IMR-90 (cell line): ENCODE measurements around the gene SRCAP. TPM values are rescaled to one million over a fixed set of nuclear protein-coding genes. Genes with fewer than 3 reads are reported as not detected.

Experiments
- ATAC-seq: fragments of 200-7000 bp; cut with Tn5 transposase; 2 replicates; pipeline ENCODE4 v1.9.1; 2020; ENCODE audit warnings: low read depth, mild to moderate bottlenecking, moderate library complexity
- BruUV-seq: library from RNA; stranded (reverse); fragments of 400-500 nt; replicated peaks from 2 replicates; lab custom pipeline; 2021; lab: Mats Ljungman, UMichigan
- CTCF ChIA-PET: fragments of 300-600 bp; formaldehyde crosslinking; extraction: SDS; loops from one replicate; lab custom pipeline; 2021; ENCODE audit warnings: antibody characterized with exemption; lab: Yijun Ruan, JAX
- POLR2A ChIA-PET: fragments of 300-600 bp; sonication (Branson Sonifier 250); formaldehyde crosslinking; loops from one replicate; lab custom pipeline; 2022; ENCODE audit warnings: antibody characterized with exemption; ENCODE audit not compliant: unreplicated experiment; lab: Charles Lee
- DNase-seq: peaks from one replicate; pipeline ENCODE4 v3.0.0; 2013
- H2AFZ ChIP-seq: replicated peaks from 2 replicates; pipeline ENCODE3; 2013; ENCODE audit warnings: low read length, mild to moderate bottlenecking; ENCODE audit not compliant: poor library complexity
- H2AK5ac ChIP-seq: 2 replicates; pipeline ENCODE4 v1.6.1; 2013; ENCODE audit warnings: low read depth, low read length, inconsistent platforms
- H2AK9ac ChIP-seq: replicated peaks from 2 replicates; pipeline ENCODE3; 2013; ENCODE audit warnings: mild to moderate bottlenecking, low read depth, low read length, moderate library complexity; ENCODE audit not compliant: poor library complexity
- H2BK120ac ChIP-seq: 2 replicates; pipeline ENCODE4 v1.6.1; 2013; ENCODE audit warnings: low read depth, low read length, inconsistent platforms
- H2BK15ac ChIP-seq: 3 replicates; pipeline ENCODE4 v1.6.1; 2013; ENCODE audit warnings: low read depth, low read length, inconsistent platforms
- H2BK20ac ChIP-seq: 2 replicates; pipeline ENCODE4 v1.6.1; 2013; ENCODE audit warnings: low read depth, mild to moderate bottlenecking, inconsistent platforms, low read length, moderate library complexity
- H2BK5ac ChIP-seq: 2 replicates; pipeline ENCODE4 v1.6.1; 2013; ENCODE audit warnings: mild to moderate bottlenecking, low read depth, low read length, inconsistent platforms; ENCODE audit not compliant: poor library complexity, severe bottlenecking
- H3K14ac ChIP-seq: replicated peaks from 2 replicates; pipeline ENCODE4 v1.6.1; 2013; ENCODE audit warnings: low read depth, low read length, inconsistent platforms
- H3K18ac ChIP-seq: 2 replicates; pipeline ENCODE4 v1.6.1; 2013; ENCODE audit warnings: low read depth, low read length, control low read depth
- H3K23ac ChIP-seq: 2 replicates; pipeline ENCODE4 v1.6.1; 2013; ENCODE audit warnings: low read depth, low read length, inconsistent platforms
- H3K27ac ChIP-seq: 2 replicates; pipeline ENCODE4 v1.5.1; 2013; ENCODE audit warnings: mild to moderate bottlenecking, control low read depth, low read length; ENCODE audit not compliant: insufficient read depth
- H3K27me3 ChIP-seq: 2 replicates; pipeline ENCODE4 v1.6.1; 2013; ENCODE audit warnings: low read length; ENCODE audit not compliant: control insufficient read depth, insufficient read depth
- H3K36me3 ChIP-seq: 2 replicates; pipeline ENCODE4 v1.6.1; 2013; ENCODE audit warnings: low read length, mixed read lengths; ENCODE audit not compliant: control insufficient read depth, insufficient read depth
- H3K4ac ChIP-seq: 2 replicates; pipeline ENCODE4 v1.6.1; 2013; ENCODE audit warnings: low read depth, low read length, inconsistent platforms
- H3K4me1 ChIP-seq: 2 replicates; pipeline ENCODE4 v1.6.1; 2013; ENCODE audit warnings: low read length, mixed read lengths; ENCODE audit not compliant: control insufficient read depth, insufficient read depth
- H3K4me2 ChIP-seq: 2 replicates; pipeline ENCODE4 v1.6.1; 2013; ENCODE audit warnings: low read depth, mild to moderate bottlenecking, control low read depth, low read length, moderate library complexity
- H3K4me3 ChIP-seq: 2 replicates; pipeline ENCODE4 v1.5.1; 2013; ENCODE audit warnings: low read depth, mild to moderate bottlenecking, control low read depth, low read length, moderate library complexity; ENCODE audit not compliant: insufficient read depth
- H3K56ac ChIP-seq: 2 replicates; pipeline ENCODE4 v1.6.1; 2013; ENCODE audit warnings: low read length, inconsistent platforms; ENCODE audit not compliant: insufficient read depth; ENCODE audit errors: extremely low read depth
- H3K79me1 ChIP-seq, 2 experiments: 2 replicates each; pipeline ENCODE4 v1.6.1; 2013; ENCODE audit warnings: low read length in 2 of 2, inconsistent platforms in 1 of 2, low read depth in 1 of 2
- H3K9ac ChIP-seq: 2 replicates; pipeline ENCODE4 v1.6.1; 2013; ENCODE audit warnings: low read depth, low read length, control low read depth
- H3K9me1 ChIP-seq: 2 replicates; pipeline ENCODE4 v1.6.1; 2013; ENCODE audit warnings: low read length, inconsistent platforms; ENCODE audit not compliant: insufficient read depth
- H3K9me3 ChIP-seq: 2 replicates; pipeline ENCODE4 v1.6.1; 2013; ENCODE audit warnings: low read length; ENCODE audit not compliant: control insufficient read depth, insufficient read depth
- H4K20me1 ChIP-seq: 2 replicates; pipeline ENCODE4 v1.6.1; 2013; ENCODE audit warnings: low read length, inconsistent platforms; ENCODE audit not compliant: insufficient read depth
- H4K5ac ChIP-seq: 2 replicates; pipeline ENCODE4 v1.6.1; 2013; ENCODE audit warnings: mild to moderate bottlenecking, low read depth, low read length, control low read depth
- H4K8ac ChIP-seq, 2 experiments: 2 replicates each; pipeline ENCODE4 v1.6.1; 2013; ENCODE audit warnings: low read depth in 2 of 2, low read length in 2 of 2, control low read depth in 1 of 2, inconsistent platforms in 1 of 2
- H4K91ac ChIP-seq: 2 replicates; pipeline ENCODE4 v1.6.1; 2013; ENCODE audit warnings: low read depth, low read length, inconsistent platforms; ENCODE audit not compliant: insufficient read depth
- CHD1 ChIP-seq: IDR thresholded peaks from 2 replicates; pipeline ENCODE4 v1.6.1; 2012; ENCODE audit warnings: low read depth, low read length, improper control_type of control experiment
- ELK1 ChIP-seq: fragments of 150-350 bp; IDR thresholded peaks from 2 replicates; pipeline ENCODE4 v1.6.1; 2016; ENCODE audit warnings: low read depth, mild to moderate bottlenecking, low read length, moderate library complexity, borderline replicate concordance
- FOS ChIP-seq: fragments of 150-350 bp; IDR thresholded peaks from 2 replicates; pipeline ENCODE4 v1.6.1; 2016; ENCODE audit warnings: low read depth, low read length
- MXI1 ChIP-seq: IDR thresholded peaks from 2 replicates; pipeline ENCODE4 v1.6.1; 2012; ENCODE audit warnings: low read depth, mild to moderate bottlenecking, low read length, moderate library complexity, borderline replicate concordance
- NFE2L2 ChIP-seq: fragments of 150-350 bp; IDR thresholded peaks from 2 replicates; pipeline ENCODE4 v1.6.1; 2016; ENCODE audit warnings: low read depth, mild to moderate bottlenecking, low read length
- POLR2A ChIP-seq: IDR thresholded peaks from 2 replicates; pipeline ENCODE4 v1.6.1; 2012; ENCODE audit warnings: mild to moderate bottlenecking, low read depth, low read length
- RAD21 ChIP-seq: IDR thresholded peaks from 2 replicates; pipeline ENCODE4 v1.6.1; 2012; ENCODE audit warnings: low read length, improper control_type of control experiment
- RFX5 ChIP-seq: IDR thresholded peaks from 2 replicates; pipeline ENCODE4 v1.8.0; 2012; ENCODE audit warnings: low read depth, mild to moderate bottlenecking, low read length, moderate library complexity
- WGBS, 2 experiments: methylation state at CpG; one replicate each; pipeline versions ENCODE4 v1.1.5 to v1.1.7; 2013; ENCODE audit warnings: missing lambda C conversion rate in 2 of 2; ENCODE audit not compliant: insufficient read length in 1 of 2; ENCODE audit errors: extremely low coverage in 2 of 2; 5-methylcytosine and 5-hydroxymethylcytosine counted together
- dilution Hi-C: fragments of 300-500 bp; cut with HindIII; formaldehyde crosslinking; loops from one replicate; pipeline ENCODE4 v1.14.3; 2018; ENCODE audit warnings: low sequenced_read_pairs; ENCODE audit not compliant: unreplicated experiment
- in situ Hi-C: fragments of 300-500 bp; cut with MboI; formaldehyde crosslinking; loops from 3 replicates; pipeline ENCODE4 v1.14.3; 2019; ENCODE audit warnings: low sequenced_read_pairs, inconsistent platforms, mixed read lengths
- intact Hi-C: fragments of 100-400 bp; cut with micrococcal nuclease; formaldehyde crosslinking; loops from 2 replicates; pipeline ENCODE4 v1.10.0; 2022
- polyA plus RNA-seq, 3 experiments: library from polyadenylated mRNA; depleted of rRNA; stranded (reverse); fragments of >200 nt; gene quantifications; 2 replicates each; pipeline ENCODE4 v1.2.3, GENCODE V29; 2012; ENCODE audit warnings: low replicate concordance in 1 of 3
- total RNA-seq: library from RNA; depleted of rRNA; stranded (reverse); fragments of >200 nt; gene quantifications from 2 replicates; pipeline ENCODE4 v1.2.3, GENCODE V29; 2012

Gene SRCAP
- total and polyA plus RNA-seq, 2 of the 4 experiments (the other 2 are of a cell fraction) = 4.5 to 8.2 TPM

DNA sequence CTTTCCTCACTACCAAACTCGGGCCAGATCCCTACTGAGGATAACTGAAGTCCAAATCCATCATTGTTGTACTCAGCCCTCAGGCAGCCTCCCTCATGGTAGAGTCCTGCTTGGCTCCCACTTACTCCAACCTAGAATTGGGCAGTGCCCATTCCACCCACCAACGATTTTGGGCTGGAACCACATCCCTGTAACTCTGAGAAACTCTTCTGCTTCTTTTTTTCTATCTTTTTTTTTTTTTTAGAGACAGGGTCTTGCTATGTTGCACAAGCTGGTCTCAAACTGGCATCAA, 47.0 kb upstream of the SRCAP start:
- Histone ChIP-seq H2BK20ac (no peak overlapping the region), H4K8ac (peak overlapping the region in 1 of 2 experiments; percentile 41; a peak in 2 of 4 replicates), H2BK15ac (no peak overlapping the region), H3K4ac (peak overlapping the region; percentile 83; the same call in 1 of the 2 replicates), H3K14ac (peak overlapping the region; percentile 47), H4K20me1 (no peaks in the 10 kb centered on the region), H3K4me1 (peaks cover 6% of the 10 kb centered on the region; the same call in 1 of the 2 replicates), H2AFZ (peak overlapping the region; percentile 87), H3K36me3 (peaks cover 30% of the 10 kb centered on the region), H3K18ac (no peak overlapping the region), H3K27ac (peak overlapping the region; percentile 73), H3K23ac (peak overlapping the region; percentile 94), H3K27me3 (no peaks in the 10 kb centered on the region), H3K9me1 (no peaks in the 10 kb centered on the region), H3K4me2 (peak overlapping the region; percentile 95), H4K5ac (peak overlapping the region; percentile 53; the same call in 1 of the 2 replicates), H2BK5ac (peak overlapping the region; percentile 47), H3K56ac (peak overlapping the region; percentile 8; the same call in 1 of the 2 replicates), H3K9me3 (no peaks in the 10 kb centered on the region), H3K4me3 (peak overlapping the region; percentile 84), H3K79me1 (peaks cover 19 to 35% of the 10 kb centered on the region in 2 experiments), H3K9ac (peak overlapping the region; percentile 82), H2AK9ac (peak overlapping the region; percentile 88), H2AK5ac (peak overlapping the region; percentile 88), H2BK120ac (no peak overlapping the region; the same call in 1 of the 2 replicates), H4K91ac (no peak overlapping the region)
- no TSS peak for BruUV-seq
- TF ChIP-seq CHD1 = no peak
- no peak for TF ChIP-seq ELK1
- no peak for TF ChIP-seq RAD21
- TF ChIP-seq FOS = no peak
- no peak for TF ChIP-seq MXI1
- TF ChIP-seq RFX5 = no peak
- no peak for TF ChIP-seq POLR2A
- TF ChIP-seq NFE2L2 = no peak
- CTCF ChIA-PET = no interaction called here
- in situ Hi-C loops (no loop called here), intact Hi-C loops (no loop called here), dilution Hi-C loops (no loop called here)
- POLR2A ChIA-PET = no interaction called here
- 0% methylated on average over 1 of the region's 2 CpGs; no CpG with 5 or more reads in 1 of the 2 experiments for WGBS, 2 experiments
- ATAC-seq (no peak), DNase-seq (no peak)
